ENCODE data around the gene LGALS9B.
"Not testable (repeated sequence)": the region's sequence is repeated elsewhere in the genome, so short reads cannot be mapped to it uniquely, and the experiment has no call there.

The LGALS9B gene

GRCh38 chr17:20401306-20402022 is 65.9 kb downstream of the LGALS9B start:
- not testable (repeated sequence) for DNase-seq

GRCh38 chr17:20400559-20401305 is 66.6 kb downstream of the LGALS9B start:
- DNase-seq = not testable (repeated sequence)

Measured in amniotic stem cell (primary cell).